KG1 (cell line): ENCODE measurements around the gene ALDH1A1.

Experiments
- DNase-seq: peaks from one replicate; lab custom pipeline; 2025; lab: John Stamatoyannopoulos, UW

ALDH1A1 gene

GRCh38 chr9:72855890-72856523 lies 96.8 kb downstream of the ALDH1A1 start:
- DNase-seq, result no peak

DNA sequence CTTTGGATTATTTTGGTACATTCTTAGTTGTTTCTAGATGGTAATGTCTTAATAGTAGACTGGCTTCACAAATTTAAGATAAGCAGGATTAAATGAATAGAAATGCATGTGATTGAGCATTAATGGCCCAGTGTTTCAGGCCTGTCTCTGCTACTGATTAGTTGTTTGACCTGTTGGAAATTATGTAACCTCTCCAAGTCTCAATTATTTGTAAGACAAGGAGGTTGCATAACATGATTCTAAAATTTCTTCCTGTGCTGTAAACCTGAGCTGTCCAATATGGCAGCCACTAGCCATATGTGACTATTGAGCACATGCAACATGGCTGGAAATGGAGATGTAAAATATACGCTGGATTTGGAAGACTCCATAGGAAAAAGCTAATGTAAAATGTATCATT lies 97.5 kb downstream of the ALDH1A1 start:
- DNase-seq, result no peak
